Measurements from ENCODE around the gene ORM2. TPM values are rescaled to one million over a fixed set of nuclear protein-coding genes. Genes with fewer than 3 reads are reported as not detected.

Gene ORM2
- total and polyA plus RNA-seq, 9 donors = 0.52 to 2.6 (median 0.82) TPM; not detected in 6

- WGBS, 3 donors = 80 to 87% (median 84%) methylated on average over 12 of the region's 12 CpGs
- no peak for DNase-seq
Measured at GRCh38 chr9:114362394-114362793, 32.7 kb downstream of the ORM2 start.

GRCh38 chr9:114363424-114363823 lies 33.8 kb downstream of the ORM2 start:
- intact Hi-C loops (cut with DNase I) = no loop called here
- DNase-seq = no peak

More at GRCh38 chr9:114362394-114362793, 32.7 kb downstream of the ORM2 start:
- Histone ChIP-seq H3K27me3 (no peaks in the 10 kb centered on the region), H3K9me3 (no peaks in the 10 kb centered on the region), H3K4me1 (ENCODE audit: insufficient read depth) (no peaks in the 10 kb centered on the region), H3K4me3 (no peak overlapping the region), H3K27ac (no peak overlapping the region), H3K36me3 (no peaks in the 10 kb centered on the region)
- intact Hi-C loops (cut with DNase I) = no loop called here
- no peak for TF ChIP-seq POLR2A (IDR thresholded peaks at IDR 0.05)
- no peak for TF ChIP-seq CTCF (IDR thresholded peaks at IDR 0.05)
- no peak for TF ChIP-seq EP300 (IDR thresholded peaks at IDR 0.05)

GRCh38 chr9:114364134-114365041 lies 34.7 kb downstream of the ORM2 start:
- H3K27ac ChIP-seq = no peak overlapping the region

More at GRCh38 chr9:114363424-114363823, 33.8 kb downstream of the ORM2 start:
- no peaks in the 10 kb centered on the region for H3K36me3 ChIP-seq
- WGBS, 3 donors = 42 to 64% (median 47%) methylated on average over 2 of the region's 2 CpGs
- H3K4me3 ChIP-seq = no peak overlapping the region
- no peaks in the 10 kb centered on the region for H3K4me1 ChIP-seq (ENCODE audit: insufficient read depth)
- TF ChIP-seq POLR2A (IDR thresholded peaks at IDR 0.05) (no peak), CTCF (IDR thresholded peaks at IDR 0.05) (no peak), EP300 (IDR thresholded peaks at IDR 0.05) (no peak)
- no peaks in the 10 kb centered on the region for H3K9me3 ChIP-seq
- H3K27ac ChIP-seq = no peak overlapping the region
- H3K27me3 ChIP-seq = no peaks in the 10 kb centered on the region

GRCh38 chr9:114365194-114365593 lies 35.5 kb downstream of the ORM2 start:
- H3K27ac ChIP-seq = no peak overlapping the region
- H3K36me3 ChIP-seq = no peaks in the 10 kb centered on the region
- intact Hi-C loops (cut with DNase I) = no loop called here
- no peak overlapping the region for H3K4me3 ChIP-seq
- no peaks in the 10 kb centered on the region for H3K27me3 ChIP-seq
- H3K9me3 ChIP-seq = no peaks in the 10 kb centered on the region
- 91 to 94% (median 92%) methylated on average over 2 of the region's 2 CpGs for WGBS, 3 donors
- no peak for DNase-seq
- TF ChIP-seq CTCF (IDR thresholded peaks at IDR 0.05) (no peak), POLR2A (IDR thresholded peaks at IDR 0.05) (no peak), EP300 (IDR thresholded peaks at IDR 0.05) (no peak)
- H3K4me1 ChIP-seq (ENCODE audit: insufficient read depth) = no peaks in the 10 kb centered on the region

More at GRCh38 chr9:114364134-114365041, 34.7 kb downstream of the ORM2 start:
- Histone ChIP-seq H3K4me3 (no peak overlapping the region), H3K36me3 (no peaks in the 10 kb centered on the region), H3K9me3 (no peaks in the 10 kb centered on the region), H3K27me3 (no peaks in the 10 kb centered on the region), H3K4me1 (ENCODE audit: insufficient read depth) (no peaks in the 10 kb centered on the region)
- 64 to 76% (median 65%) methylated on average over 6 of the region's 6 CpGs for WGBS, 3 donors
- DNase-seq = no peak
- intact Hi-C loops (cut with DNase I) = no loop called here
- TF ChIP-seq POLR2A (IDR thresholded peaks at IDR 0.05) (no peak), EP300 (IDR thresholded peaks at IDR 0.05) (no peak), CTCF (IDR thresholded peaks at IDR 0.05) (no peak)
